Fibroblast of lung (primary cell): ENCODE results near the gene LCP1.

Source experiments
- EZH2 ChIP-seq: IDR thresholded peaks from 2 replicates; pipeline ENCODE4 v1.5.1; 2012; ENCODE audit warnings: low read length, control low read depth, mild to moderate bottlenecking; ENCODE audit errors: missing control alignments
- TF ChIP-seq, protein P1 (sequence below), 2 donors: IDR thresholded peaks in 1 of 2; conservative IDR thresholded peaks in 1 of 2; 1 replicate in 1 of 2; 2 replicates in 1 of 2; pipeline ENCODE4 v1.5.1; 2011 to 2012; ENCODE audit warnings: low read length in 2 of 2, control low read depth in 1 of 2, inconsistent platforms in 1 of 2, low read depth in 1 of 2, mild to moderate bottlenecking in 1 of 2

DNA sequence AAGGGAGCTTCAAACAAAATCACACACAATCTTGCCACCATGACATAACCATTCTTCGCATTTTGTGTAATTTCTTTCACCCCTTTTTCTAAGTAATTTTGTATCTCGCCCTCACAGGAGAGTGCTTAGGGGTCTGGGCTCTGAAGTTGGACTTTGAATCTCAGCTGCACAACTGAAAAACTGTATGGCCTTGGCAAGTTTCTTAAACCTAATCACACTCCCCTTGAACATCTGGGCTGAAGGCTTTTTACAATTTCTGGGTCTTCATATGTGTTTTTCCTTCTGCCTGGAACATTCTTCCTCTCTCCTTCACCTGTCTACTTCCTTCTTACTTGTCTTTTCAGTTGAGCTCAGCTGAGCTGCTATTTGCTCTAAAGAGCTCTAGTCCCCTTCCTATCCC lies 52.9 kb downstream of the LCP1 start:
- TF ChIP-seq, protein P1, sequence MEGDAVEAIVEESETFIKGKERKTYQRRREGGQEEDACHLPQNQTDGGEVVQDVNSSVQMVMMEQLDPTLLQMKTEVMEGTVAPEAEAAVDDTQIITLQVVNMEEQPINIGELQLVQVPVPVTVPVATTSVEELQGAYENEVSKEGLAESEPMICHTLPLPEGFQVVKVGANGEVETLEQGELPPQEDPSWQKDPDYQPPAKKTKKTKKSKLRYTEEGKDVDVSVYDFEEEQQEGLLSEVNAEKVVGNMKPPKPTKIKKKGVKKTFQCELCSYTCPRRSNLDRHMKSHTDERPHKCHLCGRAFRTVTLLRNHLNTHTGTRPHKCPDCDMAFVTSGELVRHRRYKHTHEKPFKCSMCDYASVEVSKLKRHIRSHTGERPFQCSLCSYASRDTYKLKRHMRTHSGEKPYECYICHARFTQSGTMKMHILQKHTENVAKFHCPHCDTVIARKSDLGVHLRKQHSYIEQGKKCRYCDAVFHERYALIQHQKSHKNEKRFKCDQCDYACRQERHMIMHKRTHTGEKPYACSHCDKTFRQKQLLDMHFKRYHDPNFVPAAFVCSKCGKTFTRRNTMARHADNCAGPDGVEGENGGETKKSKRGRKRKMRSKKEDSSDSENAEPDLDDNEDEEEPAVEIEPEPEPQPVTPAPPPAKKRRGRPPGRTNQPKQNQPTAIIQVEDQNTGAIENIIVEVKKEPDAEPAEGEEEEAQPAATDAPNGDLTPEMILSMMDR (conservative IDR thresholded peaks at IDR 0.05 in 1 of 2, IDR thresholded peaks at IDR 0.05 in 1 of 2; ENCODE audit: low read depth in 1 of 2, low read length in 2 of 2) = no peak
- no peak for TF ChIP-seq EZH2
